HepG2 (cell line): ENCODE results near the gene OVAAL. TPM values are rescaled to one million over a fixed set of nuclear protein-coding genes. Genes with fewer than 3 reads are reported as not detected.
A peak's percentile ranks its signal among the peaks of the same experiment; 100 is the strongest.

Experiments used
- ATAC-seq: fragments of 200-7000 bp; cut with Tn5 transposase; 3 replicates; pipeline ENCODE4 v1.9.1; 2020; ENCODE audit warnings: mild to moderate bottlenecking, moderate library complexity
- BruUV-seq: library from RNA; stranded (reverse); fragments of 400-500 nt; replicated peaks from 2 replicates; lab custom pipeline; 2021; lab: Mats Ljungman, UMichigan
- CTCF ChIA-PET: fragments of 300-600 bp; formaldehyde crosslinking; extraction: SDS; loops from one replicate; lab custom pipeline; 2021; ENCODE audit warnings: low total read pairs, inconsistent platforms, low intra/inter-chr PET ratio; lab: Yijun Ruan, JAX
- POLR2A ChIA-PET: fragments of 350-600 bp; sonication (Branson Sonifier 250); formaldehyde crosslinking; loops from one replicate; lab custom pipeline; 2020; ENCODE audit warnings: antibody characterized with exemption, inconsistent platforms; lab: Yijun Ruan, JAX
- DNase-seq: peaks from one replicate; pipeline ENCODE4 v3.0.0-alpha.2; 2015; ENCODE audit warnings: low spot score
- FAIRE-seq: peaks from 3 replicates; lab custom pipeline; 2011; peaks lifted over from hg19 to GRCh38; lab: Jason Lieb, UNC
- H2AFZ ChIP-seq: one replicate; pipeline ENCODE4 v1.6.1; 2011; ENCODE audit warnings: low read length, inconsistent platforms
- H3K27ac ChIP-seq: fragments of 300-600 bp; 3 replicates; pipeline ENCODE4 v1.8.0; 2011; ENCODE audit warnings: mixed run types, mild to moderate bottlenecking, mixed read lengths, low read length, inconsistent platforms; ENCODE audit not compliant: insufficient read depth; ENCODE audit errors: extremely low read length
- H3K27me3 ChIP-seq, 2 experiments: fragments of 200-600 bp in 1 of 2; 2 replicates in 1 of 2; 3 replicates in 1 of 2; pipeline versions ENCODE4 v1.6.0 to v1.8.0; 2011; ENCODE audit warnings: low read length in 2 of 2, mild to moderate bottlenecking in 2 of 2, moderate library complexity in 2 of 2, inconsistent platforms in 1 of 2; ENCODE audit not compliant: insufficient read depth in 2 of 2, control insufficient read depth in 1 of 2
- H3K36me3 ChIP-seq, 2 experiments: fragments of 200-600 bp in 1 of 2; replicated peaks in 1 of 2; 2 replicates in 1 of 2; 3 replicates in 1 of 2; pipeline versions ENCODE4 v1.5.1 to v1.8.0; 2011; ENCODE audit warnings: low read length in 2 of 2, inconsistent platforms in 1 of 2; ENCODE audit not compliant: insufficient read depth in 2 of 2, control insufficient read depth in 1 of 2
- H3K4me1 ChIP-seq: 2 replicates; pipeline ENCODE4 v1.5.1; 2012; ENCODE audit warnings: low read length, inconsistent platforms; ENCODE audit not compliant: insufficient read depth
- H3K4me2 ChIP-seq: 2 replicates; pipeline ENCODE4 v1.6.0; 2011; ENCODE audit warnings: low read depth, low read length, inconsistent platforms
- H3K4me3 ChIP-seq, 3 experiments: fragments of 200-600 bp in 1 of 3; sonication (generic), shearing (Covaris generic) in 1 of 3; replicated peaks in 1 of 3; 2 replicates each; pipeline ENCODE4 v1.5.1; 2011 to 2016; ENCODE audit warnings: low read length in 3 of 3, inconsistent platforms in 2 of 3, low read depth in 2 of 3, mild to moderate bottlenecking in 2 of 3, control low read depth in 1 of 3, mixed read lengths in 1 of 3; ENCODE audit not compliant: insufficient read depth in 1 of 3
- H3K79me2 ChIP-seq: one replicate; pipeline ENCODE4 v1.6.1; 2011; ENCODE audit warnings: low read length, inconsistent platforms; ENCODE audit not compliant: insufficient read depth
- H3K9ac ChIP-seq: 2 replicates; pipeline ENCODE4 v1.6.0; 2011; ENCODE audit warnings: mild to moderate bottlenecking, low read depth, low read length, inconsistent platforms; ENCODE audit not compliant: insufficient read depth
- H3K9me3 ChIP-seq: 2 replicates; pipeline ENCODE4 v1.5.1; 2012; ENCODE audit warnings: mild to moderate bottlenecking, low read length
- H4K20me1 ChIP-seq: 2 replicates; pipeline ENCODE4 v1.6.0; 2011; ENCODE audit warnings: inconsistent platforms, mild to moderate bottlenecking, low read length, moderate library complexity; ENCODE audit not compliant: insufficient read depth
- HNF1A ChIP-seq, 2 experiments: sonication (generic) in 1 of 2; formaldehyde crosslinking in 1 of 2; IDR thresholded peaks; 2 replicates each; pipeline versions ENCODE4 v1.4.0 to v1.6.1; 2016 to 2020; ENCODE audit warnings: borderline replicate concordance in 1 of 2, low read depth in 1 of 2, mild to moderate bottlenecking in 1 of 2, missing genetic modification reagents in 1 of 2
- MAFF ChIP-seq: IDR thresholded peaks from 2 replicates; pipeline ENCODE4 v1.6.1; 2011; ENCODE audit warnings: low read depth, low read length, improper control_type of control experiment
- SALL1 ChIP-seq: sonication (generic); formaldehyde crosslinking; IDR thresholded peaks from 2 replicates; pipeline ENCODE4 v1.8.0; 2022; ENCODE audit warnings: mild to moderate bottlenecking, missing genetic modification reagents
- SMC3 ChIP-seq: IDR thresholded peaks from 2 replicates; pipeline ENCODE4 v1.6.1; 2011; ENCODE audit warnings: low read length, improper control_type of control experiment
- ZNF782 ChIP-seq: sonication (generic); formaldehyde crosslinking; IDR thresholded peaks from 2 replicates; pipeline ENCODE4 v1.4.0; 2020; ENCODE audit warnings: missing genetic modification reagents, mild to moderate bottlenecking, borderline replicate concordance
- WGBS: methylation state at CpG from one replicate; pipeline ENCODE4 v1.1.6; 2017; ENCODE audit warnings: low lambda C conversion rate; 5-methylcytosine and 5-hydroxymethylcytosine counted together
- in situ Hi-C: cut with HindIII; loops from 2 replicates; pipeline ENCODE4 v1.10.0; 2017; ENCODE audit warnings: low pct_unique_long_range_greater_than_20kb; ENCODE audit not compliant: extremely low pct_ligation_motif_present
- intact Hi-C: fragments of 100-400 bp; cut with micrococcal nuclease; formaldehyde crosslinking; loops from one replicate; pipeline ENCODE4 v1.10.0; 2022; ENCODE audit not compliant: unreplicated experiment
- polyA plus RNA-seq, 8 experiments: library from polyadenylated mRNA; depleted of rRNA in 3 of 8; stranded (reverse) in 7 of 8; unstranded in 1 of 8; fragments of >200 nt; fragmentation: Illumina TruSeq in 4 of 8; extraction: Trizol in 4 of 8; gene quantifications; 2 replicates each; pipeline versions ENCODE4 v1.2.1 to v1.2.3, GENCODE V29; 2011 to 2016; ENCODE audit warnings: low read depth in 4 of 8, missing spikeins in 1 of 8, mixed read lengths in 1 of 8; ENCODE audit not compliant: insufficient read depth in 1 of 8
- total RNA-seq, 5 experiments: library from RNA; depleted of rRNA; stranded (reverse); fragments of >200 nt; fragmentation: Illumina TruSeq; extraction: Trizol; gene quantifications; 2 replicates each; pipeline ENCODE4 v1.2.3, GENCODE V29; 2016; ENCODE audit warnings: low read depth in 1 of 5
- TF ChIP-seq, protein P1 (sequence below): sonication (generic); formaldehyde crosslinking; IDR thresholded peaks from 2 replicates; pipeline ENCODE4 v1.5.1; 2020; ENCODE audit warnings: missing genetic modification reagents, mild to moderate bottlenecking, borderline replicate concordance
- TF ChIP-seq, protein P2 (sequence below): sonication (generic); formaldehyde crosslinking; IDR thresholded peaks from 2 replicates; pipeline ENCODE4 v1.8.0; 2022; ENCODE audit warnings: missing genetic modification reagents, low read depth, mild to moderate bottlenecking, borderline replicate concordance

The OVAAL gene
- total and polyA plus RNA-seq, 2 of the 13 experiments (the other 11 are each of a cell fraction or from before 2014, with no cell fraction given) = 0.04 TPM; not detected in 1

DNA sequence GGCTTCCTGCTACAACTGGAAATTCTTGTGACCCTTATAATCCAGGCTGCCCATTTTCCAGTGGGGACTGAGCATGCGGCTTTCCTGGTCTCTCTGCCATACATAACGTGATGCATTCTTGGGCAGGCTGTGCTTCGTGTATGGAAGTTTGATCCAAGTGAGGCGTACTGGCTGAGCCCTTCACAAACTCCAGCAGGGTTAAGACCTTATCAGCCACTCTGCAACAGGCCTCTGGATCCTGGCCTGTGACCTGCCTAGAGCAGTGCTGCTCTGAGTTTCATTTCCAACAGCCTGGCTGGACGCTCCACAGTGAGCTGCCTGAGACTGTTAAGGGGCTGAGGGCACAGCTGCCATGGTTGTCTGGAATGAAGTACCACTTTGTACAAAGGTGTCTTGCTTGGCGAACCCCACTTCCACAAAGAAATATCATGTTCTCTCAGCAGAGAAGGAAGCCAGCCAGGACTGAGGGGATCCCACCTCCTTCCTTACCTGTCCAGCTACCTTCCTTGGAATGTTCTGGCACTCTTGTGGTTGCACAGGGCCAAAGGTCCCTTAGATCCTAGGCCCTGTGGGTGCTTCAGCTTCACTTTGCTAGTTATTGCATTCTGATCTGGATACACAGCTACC, 44.6 kb downstream of the OVAAL start:
- H3K9ac ChIP-seq = no peak overlapping the region
- H3K4me2 ChIP-seq = no peak overlapping the region
- no peak overlapping the region for H2AFZ ChIP-seq
- POLR2A ChIA-PET = no interaction called here
- ATAC-seq = peak; percentile 59
- no peaks in the 10 kb centered on the region for H3K9me3 ChIP-seq
- H3K4me1 ChIP-seq = peaks cover 13% of the 10 kb centered on the region
- in situ Hi-C loops = no loop called here
- peaks cover 0 to 10% of the 10 kb centered on the region in 2 experiments; a peak in 1 of 5 replicates for H3K27me3 ChIP-seq
- no peaks in the 10 kb centered on the region for H3K79me2 ChIP-seq
- H3K36me3 ChIP-seq = no peaks in the 10 kb centered on the region
- WGBS = 39% methylated on average over 4 of the region's 6 CpGs
- no peak for FAIRE-seq
- H3K4me3 ChIP-seq = no peak overlapping the region
- DNase-seq = no peak
- CTCF ChIA-PET = no interaction called here
- no peaks in the 10 kb centered on the region for H4K20me1 ChIP-seq
- no TSS peak for BruUV-seq
- TF ChIP-seq MAFF (no peak), SALL1 (CRISPR knock-in tag) (0 out of 2 replicates have a peak, but pooled peaks have one; percentile 10)
- intact Hi-C loops = no loop called here
- H3K27ac ChIP-seq = no peak overlapping the region

DNA sequence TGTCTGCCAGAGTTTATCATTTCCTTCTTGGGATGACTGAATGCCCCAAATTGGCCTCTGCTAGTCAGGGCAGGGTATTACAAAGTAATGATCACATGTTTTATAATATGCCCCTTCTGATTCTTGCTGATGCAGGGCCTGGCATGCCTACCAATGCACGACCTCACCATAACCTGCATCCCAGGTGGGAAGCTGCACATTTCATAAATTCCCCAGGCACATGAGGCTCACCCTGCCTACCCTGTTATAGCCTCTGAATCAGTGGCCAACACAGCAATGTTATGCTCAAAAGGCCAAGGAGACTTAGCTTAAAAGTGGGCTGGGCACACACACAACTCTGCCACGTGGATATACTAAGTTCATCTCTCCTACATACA, 45.1 kb downstream of the OVAAL start:
- peaks cover 0 to 10% of the 10 kb centered on the region in 2 experiments; a peak in 1 of 5 replicates for H3K27me3 ChIP-seq
- POLR2A ChIA-PET = no interaction called here
- H3K4me1 ChIP-seq = peaks cover 8% of the 10 kb centered on the region
- H3K4me3 ChIP-seq = no peak overlapping the region
- WGBS = 7% methylated on average over 2 of the region's 2 CpGs
- no peak overlapping the region for H3K4me2 ChIP-seq
- H2AFZ ChIP-seq = no peak overlapping the region
- H3K36me3 ChIP-seq = no peaks in the 10 kb centered on the region
- H3K9me3 ChIP-seq = no peaks in the 10 kb centered on the region
- no peaks in the 10 kb centered on the region for H4K20me1 ChIP-seq
- TF ChIP-seq, protein P1, sequence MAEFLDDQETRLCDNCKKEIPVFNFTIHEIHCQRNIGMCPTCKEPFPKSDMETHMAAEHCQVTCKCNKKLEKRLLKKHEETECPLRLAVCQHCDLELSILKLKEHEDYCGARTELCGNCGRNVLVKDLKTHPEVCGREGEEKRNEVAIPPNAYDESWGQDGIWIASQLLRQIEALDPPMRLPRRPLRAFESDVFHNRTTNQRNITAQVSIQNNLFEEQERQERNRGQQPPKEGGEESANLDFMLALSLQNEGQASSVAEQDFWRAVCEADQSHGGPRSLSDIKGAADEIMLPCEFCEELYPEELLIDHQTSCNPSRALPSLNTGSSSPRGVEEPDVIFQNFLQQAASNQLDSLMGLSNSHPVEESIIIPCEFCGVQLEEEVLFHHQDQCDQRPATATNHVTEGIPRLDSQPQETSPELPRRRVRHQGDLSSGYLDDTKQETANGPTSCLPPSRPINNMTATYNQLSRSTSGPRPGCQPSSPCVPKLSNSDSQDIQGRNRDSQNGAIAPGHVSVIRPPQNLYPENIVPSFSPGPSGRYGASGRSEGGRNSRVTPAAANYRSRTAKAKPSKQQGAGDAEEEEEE (CRISPR knock-in tag) = no peak
- TF ChIP-seq, protein P2, sequence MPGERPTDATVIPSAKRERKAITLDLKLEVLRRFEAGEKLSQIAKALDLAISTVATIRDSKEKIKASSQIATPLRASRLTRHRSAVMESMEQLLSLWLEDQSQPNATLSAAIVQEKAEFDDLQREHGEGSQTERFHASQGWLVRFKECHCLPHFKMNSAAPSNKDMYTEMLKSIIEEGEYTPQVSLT (CRISPR knock-in tag) = no peak
- no peak for TF ChIP-seq ZNF782 (CRISPR knock-in tag)
- no peak for TF ChIP-seq SMC3
- TF ChIP-seq HNF1A (IDR thresholded peaks at IDR 0.05; ENCODE audit: low read depth) = no peak
- TF ChIP-seq HNF1A (CRISPR knock-in tag; IDR thresholded peaks at IDR 0.05; ENCODE audit: borderline replicate concordance) = no peak
- TF ChIP-seq, all 625 proteins: peak for 0
- Histone ChIP-seq H3K9ac (no peak overlapping the region), H3K79me2 (no peaks in the 10 kb centered on the region), H3K27ac (no peak overlapping the region)
- DNase-seq = no peak
- CTCF ChIA-PET = no interaction called here
- ATAC-seq = no peak
- no peak for FAIRE-seq
- no TSS peak for BruUV-seq
- in situ Hi-C loops = no loop called here
- intact Hi-C loops = no loop called here
